ENCODE results near the gene TLE3.

TLE3 gene

GRCh38 chr15:70030851-70031250, 66.9 kb downstream of the TLE3 start:
- TF ChIP-seq, protein P1, sequence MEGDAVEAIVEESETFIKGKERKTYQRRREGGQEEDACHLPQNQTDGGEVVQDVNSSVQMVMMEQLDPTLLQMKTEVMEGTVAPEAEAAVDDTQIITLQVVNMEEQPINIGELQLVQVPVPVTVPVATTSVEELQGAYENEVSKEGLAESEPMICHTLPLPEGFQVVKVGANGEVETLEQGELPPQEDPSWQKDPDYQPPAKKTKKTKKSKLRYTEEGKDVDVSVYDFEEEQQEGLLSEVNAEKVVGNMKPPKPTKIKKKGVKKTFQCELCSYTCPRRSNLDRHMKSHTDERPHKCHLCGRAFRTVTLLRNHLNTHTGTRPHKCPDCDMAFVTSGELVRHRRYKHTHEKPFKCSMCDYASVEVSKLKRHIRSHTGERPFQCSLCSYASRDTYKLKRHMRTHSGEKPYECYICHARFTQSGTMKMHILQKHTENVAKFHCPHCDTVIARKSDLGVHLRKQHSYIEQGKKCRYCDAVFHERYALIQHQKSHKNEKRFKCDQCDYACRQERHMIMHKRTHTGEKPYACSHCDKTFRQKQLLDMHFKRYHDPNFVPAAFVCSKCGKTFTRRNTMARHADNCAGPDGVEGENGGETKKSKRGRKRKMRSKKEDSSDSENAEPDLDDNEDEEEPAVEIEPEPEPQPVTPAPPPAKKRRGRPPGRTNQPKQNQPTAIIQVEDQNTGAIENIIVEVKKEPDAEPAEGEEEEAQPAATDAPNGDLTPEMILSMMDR (IDR thresholded peaks at IDR 0.05; ENCODE audit: low read depth, low read length): no peak
- no peak for DNase-seq (ENCODE audit: low read depth, low spot score)
- in situ Hi-C loops (cut with HindIII; ENCODE audit: low sequenced_read_pairs): no loop called here
- H3K4me3 ChIP-seq (ENCODE audit: low read depth, low read length): no peak overlapping the region

GRCh38 chr15:70029297-70029701, 68.4 kb downstream of the TLE3 start:
- in situ Hi-C loops (cut with HindIII; ENCODE audit: low sequenced_read_pairs): no loop called here
- TF ChIP-seq, protein P1 (IDR thresholded peaks at IDR 0.05; ENCODE audit: low read depth, low read length): no peak
- DNase-seq (ENCODE audit: low read depth, low spot score): no peak
- no peak overlapping the region for H3K4me3 ChIP-seq (ENCODE audit: low read depth, low read length)

DNA sequence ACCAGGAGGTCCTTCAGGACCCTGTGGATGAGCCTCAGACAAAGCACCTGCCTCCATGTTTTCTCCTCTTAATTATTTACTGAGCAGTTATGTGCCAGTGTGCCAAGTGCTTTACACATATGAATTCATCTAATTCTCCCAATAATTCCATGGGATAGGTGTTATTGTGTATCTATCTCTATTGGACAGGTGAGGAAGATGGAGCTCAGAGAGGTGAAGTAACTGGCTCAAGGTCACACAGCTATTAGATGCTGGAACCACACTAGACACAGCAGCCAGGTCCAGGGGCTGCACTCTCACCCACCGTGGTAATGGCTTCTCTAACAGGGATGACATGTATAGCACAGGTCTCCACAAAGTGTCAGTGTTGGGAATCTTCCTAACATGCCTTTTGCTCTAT, 70.2 kb downstream of the TLE3 start:
- in situ Hi-C loops (cut with HindIII; ENCODE audit: low sequenced_read_pairs): no loop called here
- H3K4me3 ChIP-seq (ENCODE audit: low read depth, low read length): no peak overlapping the region
- no peak for DNase-seq (ENCODE audit: low read depth, low spot score)
- TF ChIP-seq, protein P1 (IDR thresholded peaks at IDR 0.05; ENCODE audit: low read depth, low read length): no peak

GRCh38 chr15:70026991-70027390, 70.7 kb downstream of the TLE3 start:
- no peak overlapping the region for H3K4me3 ChIP-seq (ENCODE audit: low read depth, low read length)
- TF ChIP-seq, protein P1 (IDR thresholded peaks at IDR 0.05; ENCODE audit: low read depth, low read length): no peak
- in situ Hi-C loops (cut with HindIII; ENCODE audit: low sequenced_read_pairs): no loop called here
- DNase-seq (ENCODE audit: low read depth, low spot score): no peak

DNA sequence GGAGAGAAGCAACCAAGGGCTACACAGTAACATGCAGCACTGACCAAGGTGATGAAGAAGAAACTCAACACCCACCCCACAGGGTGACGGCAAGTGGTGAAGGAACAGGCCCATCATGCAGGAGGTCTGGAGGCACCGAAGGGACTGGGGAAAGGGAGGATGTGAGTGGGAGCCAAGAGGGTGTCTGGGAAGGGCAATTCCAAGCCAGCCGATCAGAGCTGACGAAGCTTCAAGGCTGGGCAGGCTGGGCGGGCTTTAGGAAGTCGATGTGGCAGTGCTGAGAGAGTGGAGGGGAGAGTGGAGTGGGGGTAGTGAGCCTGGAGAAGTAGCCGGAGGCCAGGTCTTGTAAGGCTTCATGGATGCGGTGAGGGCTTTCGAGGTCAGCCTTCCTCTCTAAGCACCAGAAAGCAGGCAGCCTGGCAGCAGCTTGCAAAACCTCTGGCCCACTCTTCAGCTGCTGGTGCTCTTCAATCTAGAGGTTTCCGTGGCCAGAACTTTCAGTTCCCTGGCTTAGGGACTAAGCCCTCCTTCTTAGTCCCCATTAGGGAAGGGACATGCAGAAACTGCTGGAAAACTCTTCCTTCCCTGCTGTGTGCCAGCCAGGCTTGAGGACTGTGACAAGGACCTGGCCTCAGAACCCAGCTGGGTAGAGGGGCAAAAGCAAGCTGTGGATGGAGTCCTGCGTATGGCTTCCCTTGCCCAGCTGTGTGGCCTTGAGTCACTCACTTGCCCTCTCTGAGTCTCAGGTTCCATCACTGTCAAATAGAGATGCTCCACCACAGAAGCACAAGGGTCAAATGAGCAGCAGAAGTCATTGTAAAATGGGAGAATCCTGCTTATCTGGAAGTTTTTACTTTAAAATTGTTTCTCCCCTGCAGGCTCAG, 72.1 kb downstream of the TLE3 start:
- no peak overlapping the region for H3K4me3 ChIP-seq (ENCODE audit: low read depth, low read length)
- in situ Hi-C loops (cut with HindIII; ENCODE audit: low sequenced_read_pairs): no loop called here
- TF ChIP-seq, protein P1 (IDR thresholded peaks at IDR 0.05; ENCODE audit: low read depth, low read length): no peak
- DNase-seq (ENCODE audit: low read depth, low spot score): no peak

DNA sequence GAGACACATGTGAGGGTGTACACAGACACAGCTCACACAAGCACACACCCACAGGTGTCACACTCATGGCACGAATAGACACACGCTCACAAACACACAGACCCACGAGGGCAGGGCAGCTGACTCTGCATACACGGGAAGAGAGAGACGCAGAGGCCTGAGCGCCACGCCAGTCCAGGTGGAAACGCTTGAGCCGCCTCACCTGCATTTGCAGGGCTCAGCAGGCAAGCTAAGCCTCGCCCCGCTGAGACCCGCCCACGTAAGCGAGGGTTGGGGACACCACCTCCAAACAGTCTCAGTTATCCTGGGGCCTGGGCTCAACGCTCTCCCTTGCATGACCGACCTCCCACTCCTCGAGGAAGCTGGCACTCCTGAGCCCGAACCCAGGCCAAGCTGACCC, 73.2 kb downstream of the TLE3 start:
- in situ Hi-C loops (cut with HindIII; ENCODE audit: low sequenced_read_pairs): no loop called here
- TF ChIP-seq, protein P1 (IDR thresholded peaks at IDR 0.05; ENCODE audit: low read depth, low read length): no peak
- no peak for DNase-seq (ENCODE audit: low read depth, low spot score)
- H3K4me3 ChIP-seq (ENCODE audit: low read depth, low read length): no peak overlapping the region

Data from astrocyte of the spinal cord (primary cell).